Activated naive CD8-positive, alpha-beta T cell (primary cell): ENCODE data around the gene SMAD6.
"Not testable (repeated sequence)": the region's sequence is repeated elsewhere in the genome, so short reads cannot be mapped to it uniquely, and the experiment has no call there.

Source experiments
- H3K27ac Mint-ChIP-seq: one replicate; pipeline ENCODE4 v1.8.0; 2021; ENCODE audit warnings: mixed read lengths
- H3K27me3 Mint-ChIP-seq: one replicate; pipeline ENCODE4 v1.8.0; 2021; ENCODE audit warnings: mixed read lengths
- H3K36me3 Mint-ChIP-seq: one replicate; pipeline ENCODE4 v1.8.0; 2021; ENCODE audit warnings: mixed read lengths
- H3K4me1 Mint-ChIP-seq: one replicate; pipeline ENCODE4 v1.8.0; 2021; ENCODE audit warnings: low read depth, mixed read lengths
- H3K4me3 Mint-ChIP-seq: one replicate; pipeline ENCODE4 v1.8.0; 2021; ENCODE audit warnings: mild to moderate bottlenecking, mixed read lengths
- H3K9me3 Mint-ChIP-seq: one replicate; pipeline ENCODE4 v1.8.0; 2021; ENCODE audit warnings: low read depth, mixed read lengths

Gene SMAD6

GRCh38 chr15:66824424-66824823, 122.4 kb downstream of the SMAD6 start:
- Mint-ChIP-seq H3K36me3 (no peaks in the 10 kb centered on the region), H3K9me3 (no peaks in the 10 kb centered on the region), H3K4me3 (no peak overlapping the region), H3K27ac (no peak overlapping the region), H3K4me1 (no peaks in the 10 kb centered on the region), H3K27me3 (no peaks in the 10 kb centered on the region)

GRCh38 chr15:66825139-66825538, 123.1 kb downstream of the SMAD6 start:
- no peak overlapping the region for H3K27ac Mint-ChIP-seq

GRCh38 chr15:66825731-66826130, 123.7 kb downstream of the SMAD6 start:
- Mint-ChIP-seq H3K36me3 (no peaks in the 10 kb centered on the region), H3K4me3 (no peak overlapping the region), H3K27me3 (no peaks in the 10 kb centered on the region), H3K4me1 (no peaks in the 10 kb centered on the region), H3K27ac (no peak overlapping the region), H3K9me3 (no peaks in the 10 kb centered on the region)

More at GRCh38 chr15:66825139-66825538, 123.1 kb downstream of the SMAD6 start:
- H3K4me1 Mint-ChIP-seq: no peaks in the 10 kb centered on the region
- no peaks in the 10 kb centered on the region for H3K36me3 Mint-ChIP-seq
- no peak overlapping the region for H3K4me3 Mint-ChIP-seq
- no peaks in the 10 kb centered on the region for H3K9me3 Mint-ChIP-seq
- H3K27me3 Mint-ChIP-seq: no peaks in the 10 kb centered on the region

GRCh38 chr15:66826507-66826906, 124.5 kb downstream of the SMAD6 start:
- H3K27me3 Mint-ChIP-seq: peaks cover 4% of the 10 kb centered on the region
- H3K27ac Mint-ChIP-seq: no peak overlapping the region
- H3K4me1 Mint-ChIP-seq: no peaks in the 10 kb centered on the region
- H3K9me3 Mint-ChIP-seq: no peaks in the 10 kb centered on the region
- H3K4me3 Mint-ChIP-seq: no peak overlapping the region
- H3K36me3 Mint-ChIP-seq: no peaks in the 10 kb centered on the region

- Mint-ChIP-seq H3K4me3 (no peak overlapping the region), H3K27me3 (peaks cover 4% of the 10 kb centered on the region), H3K4me1 (no peaks in the 10 kb centered on the region), H3K9me3 (no peaks in the 10 kb centered on the region), H3K36me3 (no peaks in the 10 kb centered on the region), H3K27ac (no peak overlapping the region)
These were observed 125.1 kb downstream of the SMAD6 start for GRCh38 chr15:66827039-66827697.

GRCh38 chr15:66827698-66828055, 125.6 kb downstream of the SMAD6 start:
- Mint-ChIP-seq H3K4me3 (no peak overlapping the region), H3K27ac (no peak overlapping the region), H3K36me3 (no peaks in the 10 kb centered on the region), H3K27me3 (peaks cover 4% of the 10 kb centered on the region), H3K4me1 (no peaks in the 10 kb centered on the region), H3K9me3 (no peaks in the 10 kb centered on the region)

GRCh38 chr15:66828817-66829541, 126.9 kb downstream of the SMAD6 start:
- not testable (repeated sequence) for H3K27me3 Mint-ChIP-seq, H3K4me1 Mint-ChIP-seq, H3K36me3 Mint-ChIP-seq, H3K4me3 Mint-ChIP-seq, H3K9me3 Mint-ChIP-seq, H3K27ac Mint-ChIP-seq

GRCh38 chr15:66829551-66830121, 127.6 kb downstream of the SMAD6 start:
- H3K4me1 Mint-ChIP-seq: no peaks in the 10 kb centered on the region
- no peak overlapping the region for H3K4me3 Mint-ChIP-seq
- H3K27me3 Mint-ChIP-seq: peaks cover 4% of the 10 kb centered on the region
- no peaks in the 10 kb centered on the region for H3K9me3 Mint-ChIP-seq
- no peak overlapping the region for H3K27ac Mint-ChIP-seq
- H3K36me3 Mint-ChIP-seq: no peaks in the 10 kb centered on the region

- H3K4me3 Mint-ChIP-seq: no peak overlapping the region
- peaks cover 4% of the 10 kb centered on the region for H3K27me3 Mint-ChIP-seq
- no peaks in the 10 kb centered on the region for H3K9me3 Mint-ChIP-seq
- H3K4me1 Mint-ChIP-seq: no peaks in the 10 kb centered on the region
- no peaks in the 10 kb centered on the region for H3K36me3 Mint-ChIP-seq
- no peak overlapping the region for H3K27ac Mint-ChIP-seq
These were observed 128.3 kb downstream of the SMAD6 start for GRCh38 chr15:66830358-66830757.

- Mint-ChIP-seq H3K4me3 (no peak overlapping the region), H3K27me3 (peaks cover 4% of the 10 kb centered on the region), H3K4me1 (no peaks in the 10 kb centered on the region), H3K9me3 (no peaks in the 10 kb centered on the region), H3K36me3 (no peaks in the 10 kb centered on the region), H3K27ac (no peak overlapping the region)
These were observed 128.8 kb downstream of the SMAD6 start for GRCh38 chr15:66830823-66831222.

GRCh38 chr15:66831289-66831688, 129.3 kb downstream of the SMAD6 start:
- Mint-ChIP-seq H3K36me3 (no peaks in the 10 kb centered on the region), H3K4me1 (no peaks in the 10 kb centered on the region), H3K4me3 (no peak overlapping the region), H3K27me3 (peaks cover 4% of the 10 kb centered on the region), H3K9me3 (no peaks in the 10 kb centered on the region), H3K27ac (no peak overlapping the region)

GRCh38 chr15:66831801-66832390, 129.9 kb downstream of the SMAD6 start:
- Mint-ChIP-seq H3K27ac (no peak overlapping the region), H3K9me3 (no peaks in the 10 kb centered on the region), H3K36me3 (no peaks in the 10 kb centered on the region), H3K27me3 (peaks cover 4% of the 10 kb centered on the region), H3K4me3 (no peak overlapping the region), H3K4me1 (no peaks in the 10 kb centered on the region)
